DMS79 (cell line): Measurements from ENCODE around the gene SLC11A1.

Experiments
- DNase-seq: peaks from one replicate; lab custom pipeline; 2025; lab: John Stamatoyannopoulos, UW

The SLC11A1 gene

GRCh38 chr2:218393750-218394290 lies 11.7 kb downstream of the SLC11A1 start:
- DNase-seq = no peak

- DNase-seq = no peak
Observed at GRCh38 chr2:218394298-218395089, 12.4 kb downstream of the SLC11A1 start.

- no peak for DNase-seq
Observed at GRCh38 chr2:218395090-218395444, 13.0 kb downstream of the SLC11A1 start.

GRCh38 chr2:218395456-218395825 lies 13.4 kb downstream of the SLC11A1 start:
- DNase-seq = no peak

GRCh38 chr2:218395826-218396687 lies 14.0 kb downstream of the SLC11A1 start:
- DNase-seq = peak; percentile 86

- DNase-seq = peak; percentile 76
Observed at GRCh38 chr2:218396688-218397462, 14.8 kb downstream of the SLC11A1 start.

GRCh38 chr2:218397463-218397819 lies 15.4 kb downstream of the SLC11A1 start:
- no peak for DNase-seq

- DNase-seq = peak; percentile 41
Observed at GRCh38 chr2:218397820-218398436, 15.9 kb downstream of the SLC11A1 start.

- DNase-seq = no peak
Observed at GRCh38 chr2:218398437-218399390, 16.6 kb downstream of the SLC11A1 start.

GRCh38 chr2:218399391-218400166 lies 17.5 kb downstream of the SLC11A1 start, which contains the start of gene CTDSP1:
Gene CTDSP1 (plus strand): TSS chr2:218399868. CDS start chr2:218400091, 223 bp downstream.
- DNase-seq = peak; percentile 82

- DNase-seq = no peak
Observed at GRCh38 chr2:218400167-218400929, 18.3 kb downstream of the SLC11A1 start.

- no peak for DNase-seq
Observed at GRCh38 chr2:218400930-218401881, 19.1 kb downstream of the SLC11A1 start.

- DNase-seq = no peak
Observed at GRCh38 chr2:218401890-218402289, 19.8 kb downstream of the SLC11A1 start.

- no peak for DNase-seq
Observed at GRCh38 chr2:218402491-218402901, 20.4 kb downstream of the SLC11A1 start.

GRCh38 chr2:218402911-218403411 lies 20.9 kb downstream of the SLC11A1 start:
- no peak for DNase-seq

- DNase-seq = no peak
Observed at GRCh38 chr2:218403810-218404209, 21.7 kb downstream of the SLC11A1 start.

GRCh38 chr2:218404351-218405085 lies 22.4 kb downstream of the SLC11A1 start:
- no peak for DNase-seq
